HCT116 (cell line): ENCODE measurements around the gene MTHFSD. TPM values are rescaled to one million over a fixed set of nuclear protein-coding genes. Genes with fewer than 3 reads are reported as not detected.

Experiments used
- ATAC-seq: fragments of 200-7000 bp; cut with Tn5 transposase; 2 replicates; pipeline ENCODE4 v1.9.1; 2020; ENCODE audit warnings: mild to moderate bottlenecking, moderate library complexity
- BruUV-seq: library from RNA; stranded (reverse); fragments of 400-500 nt; replicated peaks from 2 replicates; lab custom pipeline; 2021; lab: Mats Ljungman, UMichigan
- CTCF ChIA-PET: fragments of 300-600 bp; sonication (Branson Sonifier 250); formaldehyde crosslinking; loops from one replicate; lab custom pipeline; 2021; ENCODE audit warnings: antibody characterized with exemption; lab: Charles Lee
- POLR2A ChIA-PET: fragments of 300-600, 350-600 bp; sonication (Branson Sonifier 250); formaldehyde crosslinking; loops from one replicate; lab custom pipeline; 2021; ENCODE audit warnings: antibody characterized with exemption; lab: Charles Lee
- RAD21 ChIA-PET, 2 experiments: fragments of 300-600 bp; sonication (Branson Sonifier 250); formaldehyde crosslinking; loops; one replicate each; lab custom pipeline; 2023; ENCODE audit warnings: low total read pairs in 2 of 2; ENCODE audit not compliant: uncharacterized antibody in 2 of 2, unreplicated experiment in 2 of 2, low non-redundant PET in 1 of 2; lab: Charles Lee
- DNase-seq: peaks from one replicate; pipeline ENCODE4 v3.0.0-alpha.2; 2010; ENCODE audit warnings: low read depth, low spot score
- H2AFZ ChIP-seq: fragments of 200-600 bp; shearing (Covaris generic), sonication (generic); 2 replicates; pipeline ENCODE4 v1.6.1; 2017; ENCODE audit warnings: low read depth, mixed run types, mixed read lengths, antibody characterized with exemption, low read length; ENCODE audit not compliant: poor library complexity, severe bottlenecking
- H3K27ac ChIP-seq: 2 replicates; pipeline ENCODE4 v1.5.1; 2012; ENCODE audit warnings: low read depth, low read length
- H3K27me3 ChIP-seq: fragments of 200-600 bp; sonication (generic); 2 replicates; pipeline ENCODE4 v1.6.1; 2016; ENCODE audit warnings: mixed run types, low read length, mixed read lengths; ENCODE audit not compliant: insufficient read depth
- H3K36me3 ChIP-seq, 2 experiments: fragments of 200-500 bp in 1 of 2; fragments of 200-600 bp in 1 of 2; sonication (Bioruptor generic) in 1 of 2; sonication (generic) in 1 of 2; 2 replicates each; pipeline versions ENCODE4 v1.5.1 to v1.6.1; 2014 to 2016; ENCODE audit warnings: low read length in 2 of 2, inconsistent platforms in 1 of 2, mixed read lengths in 1 of 2, mixed run types in 1 of 2; ENCODE audit not compliant: insufficient read depth in 2 of 2, control insufficient read depth in 1 of 2
- H3K4me1 ChIP-seq, 2 experiments: fragments of 200-600 bp in 1 of 2; sonication (generic) in 1 of 2; 2 replicates each; pipeline versions ENCODE4 v1.5.1 to v1.6.1; 2012 to 2017; ENCODE audit warnings: low read length in 2 of 2, inconsistent platforms in 1 of 2, mild to moderate bottlenecking in 1 of 2, mixed read lengths in 1 of 2, mixed run types in 1 of 2, moderate library complexity in 1 of 2; ENCODE audit not compliant: insufficient read depth in 2 of 2, control insufficient read depth in 1 of 2
- H3K4me2 ChIP-seq: fragments of 200-600 bp; sonication (generic); 2 replicates; pipeline ENCODE4 v1.6.1; 2017; ENCODE audit warnings: mixed run types, low read length, mixed read lengths
- H3K4me3 ChIP-seq, 2 experiments: fragments of 200-600 bp in 1 of 2; sonication (generic) in 1 of 2; replicated peaks in 1 of 2; 2 replicates each; pipeline ENCODE4 v1.5.1; 2011 to 2016; ENCODE audit warnings: low read length in 2 of 2, control low read depth in 1 of 2, low read depth in 1 of 2, mild to moderate bottlenecking in 1 of 2, mixed read lengths in 1 of 2, mixed run types in 1 of 2
- H3K79me2 ChIP-seq: fragments of 200-600 bp; sonication (generic); 2 replicates; pipeline ENCODE4 v1.6.1; 2017; ENCODE audit warnings: mild to moderate bottlenecking, mixed run types, low read length, moderate library complexity, mixed read lengths; ENCODE audit not compliant: insufficient read depth
- H3K9ac ChIP-seq: fragments of 200-600 bp; sonication (generic); 2 replicates; pipeline ENCODE4 v1.6.1; 2016; ENCODE audit warnings: low read length, mixed read lengths
- H3K9me2 ChIP-seq: fragments of 200-600 bp; sonication (generic), shearing (Covaris generic); 2 replicates; pipeline ENCODE4 v1.6.1; 2017; ENCODE audit warnings: mixed run types, mild to moderate bottlenecking, moderate library complexity; ENCODE audit not compliant: insufficient read depth
- H3K9me3 ChIP-seq, 2 experiments: fragments of 200-500 bp in 1 of 2; fragments of 200-600 bp in 1 of 2; sonication (Bioruptor generic) in 1 of 2; sonication (generic) in 1 of 2; 2 replicates each; pipeline ENCODE4 v1.6.1; 2014 to 2017; ENCODE audit warnings: low read length in 2 of 2, mixed read lengths in 2 of 2, inconsistent platforms in 1 of 2, low read depth in 1 of 2, mild to moderate bottlenecking in 1 of 2, mixed run types in 1 of 2, moderate library complexity in 1 of 2; ENCODE audit not compliant: control insufficient read depth in 1 of 2, insufficient read depth in 1 of 2
- H4K20me1 ChIP-seq: fragments of 200-600 bp; sonication (generic), shearing (Covaris generic); 2 replicates; pipeline ENCODE4 v1.6.1; 2017; ENCODE audit warnings: mixed run types, mild to moderate bottlenecking, moderate library complexity; ENCODE audit not compliant: insufficient read depth
- CEBPB ChIP-seq: IDR thresholded peaks from 2 replicates; pipeline ENCODE4 v1.6.1; 2012; ENCODE audit warnings: low read depth
- EGR1 ChIP-seq: IDR thresholded peaks from 2 replicates; pipeline ENCODE4 v1.6.1; 2012; ENCODE audit warnings: low read depth
- ELF1 ChIP-seq: IDR thresholded peaks from 2 replicates; pipeline ENCODE4 v1.6.1; 2012; ENCODE audit warnings: low read depth, borderline replicate concordance
- EZH2phosphoT487 ChIP-seq: fragments of 200-600 bp; IDR thresholded peaks from 2 replicates; pipeline ENCODE4 v1.6.1; 2018; ENCODE audit warnings: antibody characterized with exemption, borderline replicate concordance
- FOSL1 ChIP-seq: IDR thresholded peaks from 2 replicates; pipeline ENCODE4 v1.6.1; 2012; ENCODE audit warnings: low read depth
- JUND ChIP-seq: IDR thresholded peaks from 2 replicates; pipeline ENCODE4 v1.6.1; 2012
- POLR2A ChIP-seq: IDR thresholded peaks from 2 replicates; pipeline ENCODE4 v1.7.0; 2011; ENCODE audit warnings: borderline replicate concordance; ENCODE audit not compliant: insufficient read depth, insufficient read length; ENCODE audit errors: extremely low read depth
- RAD21 ChIP-seq: IDR thresholded peaks from 2 replicates; pipeline ENCODE4 v1.6.1; 2012; ENCODE audit warnings: low read depth, mild to moderate bottlenecking
- SIN3A ChIP-seq: IDR thresholded peaks from 2 replicates; pipeline ENCODE4 v1.6.1; 2012; ENCODE audit warnings: low read depth
- SP1 ChIP-seq: IDR thresholded peaks from 2 replicates; pipeline ENCODE4 v1.6.1; 2012; ENCODE audit warnings: low read depth
- SRF ChIP-seq: IDR thresholded peaks from 2 replicates; pipeline ENCODE4 v1.6.1; 2012; ENCODE audit warnings: low read depth
- TCF7L2 ChIP-seq: IDR thresholded peaks from 2 replicates; pipeline ENCODE4 v1.7.0; 2011; ENCODE audit warnings: borderline replicate concordance, inconsistent platforms; ENCODE audit not compliant: insufficient read depth, insufficient read length; ENCODE audit errors: extremely low read depth
- YY1 ChIP-seq: IDR thresholded peaks from 2 replicates; pipeline ENCODE4 v1.6.1; 2011; ENCODE audit warnings: low read length, low read depth, moderate library complexity, mild to moderate bottlenecking; ENCODE audit not compliant: insufficient replicate concordance; ENCODE audit errors: extremely low read depth
- ZFX ChIP-seq: fragments of 450-650 bp; IDR thresholded peaks from 2 replicates; pipeline ENCODE4 v1.6.1; 2017
- ZNF274 ChIP-seq: fragments of 200-500 bp; sonication (Bioruptor generic); IDR thresholded peaks from 2 replicates; pipeline ENCODE4 v1.6.1; 2014; ENCODE audit warnings: mild to moderate bottlenecking, low read depth, low read length, inconsistent platforms
- intact Hi-C: fragments of 100-400 bp; cut with micrococcal nuclease; formaldehyde crosslinking; loops from 2 replicates; pipeline ENCODE4 v1.10.0; 2022
- total RNA-seq: library from RNA; stranded (reverse); gene quantifications from one replicate; pipeline ENCODE4 v1.2.1, GENCODE V29; 2021; ENCODE audit not compliant: unreplicated experiment
- TF ChIP-seq, protein P1 (sequence below): IDR thresholded peaks from 2 replicates; pipeline ENCODE4 v1.6.1; 2012
- TF ChIP-seq, protein P2 (sequence below), 3 experiments: fragments of 200-600 bp in 1 of 3; sonication (generic) in 1 of 3; IDR thresholded peaks in 2 of 3; conservative IDR thresholded peaks in 1 of 3; 2 replicates each; pipeline ENCODE4 v1.5.1; 2012 to 2017; ENCODE audit warnings: low read depth in 2 of 3, low read length in 2 of 3, antibody characterized with exemption in 1 of 3, borderline replicate concordance in 1 of 3, control low read depth in 1 of 3, mild to moderate bottlenecking in 1 of 3, mixed read lengths in 1 of 3, mixed run types in 1 of 3, moderate library complexity in 1 of 3; ENCODE audit not compliant: insufficient read depth in 1 of 3
- TF ChIP-seq, protein P3 (sequence below): IDR thresholded peaks from 2 replicates; pipeline ENCODE4 v1.6.1; 2012

MTHFSD gene
- total RNA-seq, 1 experiment from 2014 or later = 33.1 TPM

DNA sequence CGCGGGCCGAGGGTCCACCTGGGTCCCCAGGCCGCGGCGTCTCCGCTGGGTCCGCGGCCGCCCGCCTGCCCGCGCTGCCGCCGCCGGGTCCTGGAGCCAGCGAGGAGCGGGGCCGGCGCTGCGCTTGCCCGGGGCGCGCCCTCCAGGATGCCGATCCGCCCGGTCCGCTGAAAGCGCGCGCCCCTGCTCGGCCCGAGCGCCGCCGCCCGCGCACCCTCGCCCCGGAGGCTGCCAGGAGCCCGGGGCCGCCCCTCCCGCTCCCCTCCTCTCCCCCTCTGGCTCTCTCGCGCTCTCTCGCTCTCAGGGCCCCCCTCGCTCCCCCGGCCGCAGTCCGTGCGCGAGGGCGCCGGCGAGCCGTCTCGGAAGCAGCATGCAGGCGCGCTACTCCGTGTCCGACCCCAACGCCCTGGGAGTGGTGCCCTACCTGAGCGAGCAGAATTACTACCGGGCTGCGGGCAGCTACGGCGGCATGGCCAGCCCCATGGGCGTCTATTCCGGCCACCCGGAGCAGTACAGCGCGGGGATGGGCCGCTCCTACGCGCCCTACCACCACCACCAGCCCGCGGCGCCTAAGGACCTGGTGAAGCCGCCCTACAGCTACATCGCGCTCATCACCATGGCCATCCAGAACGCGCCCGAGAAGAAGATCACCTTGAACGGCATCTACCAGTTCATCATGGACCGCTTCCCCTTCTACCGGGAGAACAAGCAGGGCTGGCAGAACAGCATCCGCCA is 12.1 kb upstream of the MTHFSD start:
- intact Hi-C loops = no loop called here

DNA sequence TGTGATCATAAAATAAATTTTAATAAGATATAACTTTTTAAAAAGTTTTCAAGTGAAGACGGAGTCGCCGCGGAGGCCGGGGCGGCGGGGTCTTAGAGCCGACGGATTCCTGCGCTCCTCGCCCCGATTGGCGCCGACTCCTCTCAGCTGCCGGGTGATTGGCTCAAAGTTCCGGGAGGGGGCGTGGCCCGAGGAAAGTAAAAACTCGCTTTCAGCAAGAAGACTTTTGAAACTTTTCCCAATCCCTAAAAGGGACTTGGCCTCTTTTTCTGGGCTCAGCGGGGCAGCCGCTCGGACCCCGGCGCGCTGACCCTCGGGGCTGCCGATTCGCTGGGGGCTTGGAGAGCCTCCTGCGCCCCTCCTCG is 11.5 kb upstream of the MTHFSD start, which contains the start of gene FOXC2:
Gene FOXC2, plus strand, starts transcription at position 229 of the 365 bp plus-strand sequence. CDS start 507 bp downstream, outside the sequence.
- Histone ChIP-seq H3K27me3 (0 out of 2 replicates have a peak, but pooled peaks cover 5% of the 10 kb centered on the region), H3K9ac (no peak within 1 kb of the TSS), H3K4me1 (peaks cover 9 to 14% of the 10 kb centered on the region in 2 experiments), H3K36me3 (no peaks in the 10 kb centered on the region), H3K4me3 (no peak within 1 kb of the TSS), H3K9me2 (no peaks in the 10 kb centered on the region), H3K9me3 (no peaks in the 10 kb centered on the region), H4K20me1 (no peaks in the 10 kb centered on the region), H3K27ac (no peak within 1 kb of the TSS), H2AFZ (no peak within 1 kb of the TSS), H3K79me2 (no peaks in the 10 kb centered on the region), H3K4me2 (no peak within 1 kb of the TSS)
- ChIA-PET POLR2A (no interaction called here), RAD21 (no interaction called here), CTCF (no interaction called here)
- no peak for DNase-seq
- no peak for ATAC-seq
- intact Hi-C loops = no loop called here
- BruUV-seq = no TSS peak
- TF ChIP-seq, protein P1, sequence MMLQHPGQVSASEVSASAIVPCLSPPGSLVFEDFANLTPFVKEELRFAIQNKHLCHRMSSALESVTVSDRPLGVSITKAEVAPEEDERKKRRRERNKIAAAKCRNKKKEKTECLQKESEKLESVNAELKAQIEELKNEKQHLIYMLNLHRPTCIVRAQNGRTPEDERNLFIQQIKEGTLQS = no peak
- TF ChIP-seq, protein P2, sequence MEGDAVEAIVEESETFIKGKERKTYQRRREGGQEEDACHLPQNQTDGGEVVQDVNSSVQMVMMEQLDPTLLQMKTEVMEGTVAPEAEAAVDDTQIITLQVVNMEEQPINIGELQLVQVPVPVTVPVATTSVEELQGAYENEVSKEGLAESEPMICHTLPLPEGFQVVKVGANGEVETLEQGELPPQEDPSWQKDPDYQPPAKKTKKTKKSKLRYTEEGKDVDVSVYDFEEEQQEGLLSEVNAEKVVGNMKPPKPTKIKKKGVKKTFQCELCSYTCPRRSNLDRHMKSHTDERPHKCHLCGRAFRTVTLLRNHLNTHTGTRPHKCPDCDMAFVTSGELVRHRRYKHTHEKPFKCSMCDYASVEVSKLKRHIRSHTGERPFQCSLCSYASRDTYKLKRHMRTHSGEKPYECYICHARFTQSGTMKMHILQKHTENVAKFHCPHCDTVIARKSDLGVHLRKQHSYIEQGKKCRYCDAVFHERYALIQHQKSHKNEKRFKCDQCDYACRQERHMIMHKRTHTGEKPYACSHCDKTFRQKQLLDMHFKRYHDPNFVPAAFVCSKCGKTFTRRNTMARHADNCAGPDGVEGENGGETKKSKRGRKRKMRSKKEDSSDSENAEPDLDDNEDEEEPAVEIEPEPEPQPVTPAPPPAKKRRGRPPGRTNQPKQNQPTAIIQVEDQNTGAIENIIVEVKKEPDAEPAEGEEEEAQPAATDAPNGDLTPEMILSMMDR (IDR thresholded peaks at IDR 0.05 in 2 of 3, conservative IDR thresholded peaks at IDR 0.05 in 1 of 3; ENCODE audit: borderline replicate concordance in 1 of 3, insufficient read depth in 1 of 3, low read depth in 2 of 3, low read length in 2 of 3) = no peak
- TF ChIP-seq TCF7L2 (no peak), SP1 (no peak), ZFX (no peak), EZH2phosphoT487 (no peak), SRF (no peak), JUND (no peak), SIN3A (no peak), CEBPB (no peak)
- TF ChIP-seq, protein P3, sequence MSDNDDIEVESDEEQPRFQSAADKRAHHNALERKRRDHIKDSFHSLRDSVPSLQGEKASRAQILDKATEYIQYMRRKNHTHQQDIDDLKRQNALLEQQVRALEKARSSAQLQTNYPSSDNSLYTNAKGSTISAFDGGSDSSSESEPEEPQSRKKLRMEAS = no peak

More for the DNA sequence above, 12.1 kb upstream of the MTHFSD start:
- H3K36me3 ChIP-seq = no peaks in the 10 kb centered on the region
- peaks cover 9 to 14% of the 10 kb centered on the region in 2 experiments for H3K4me1 ChIP-seq
- H3K27ac ChIP-seq = no peak overlapping the region
- H3K27me3 ChIP-seq = 0 out of 2 replicates have a peak, but pooled peaks cover 5% of the 10 kb centered on the region
- H2AFZ ChIP-seq = no peak overlapping the region
- H3K4me2 ChIP-seq = no peak overlapping the region
- no peak overlapping the region for H3K4me3 ChIP-seq
- no peak for DNase-seq
- ChIA-PET POLR2A (no interaction called here), CTCF (no interaction called here), RAD21 (no interaction called here)
- no peaks in the 10 kb centered on the region for H3K9me3 ChIP-seq
- no peaks in the 10 kb centered on the region for H3K79me2 ChIP-seq
- H3K9me2 ChIP-seq = no peaks in the 10 kb centered on the region
- no TSS peak for BruUV-seq
- H4K20me1 ChIP-seq = no peaks in the 10 kb centered on the region
- no peak overlapping the region for H3K9ac ChIP-seq
- no peak for TF ChIP-seq ZNF274
- no peak for TF ChIP-seq POLR2A
- TF ChIP-seq RAD21 = no peak
- TF ChIP-seq TCF7L2 = no peak
- TF ChIP-seq, protein P1 = no peak
- TF ChIP-seq FOSL1 = no peak
- no peak for TF ChIP-seq ELF1
- no peak for TF ChIP-seq YY1
- no peak for TF ChIP-seq SP1
- TF ChIP-seq SIN3A = no peak
- no peak for TF ChIP-seq EGR1
- no peak for ATAC-seq
